ENCODE data around the gene ZNF735. TPM values are rescaled to one million over a fixed set of nuclear protein-coding genes. Genes with fewer than 3 reads are reported as not detected.

Gene ZNF735
- total RNA-seq (2022; extraction: Qiagen RNA extraction) = not detected in 5 replicates

DNA sequence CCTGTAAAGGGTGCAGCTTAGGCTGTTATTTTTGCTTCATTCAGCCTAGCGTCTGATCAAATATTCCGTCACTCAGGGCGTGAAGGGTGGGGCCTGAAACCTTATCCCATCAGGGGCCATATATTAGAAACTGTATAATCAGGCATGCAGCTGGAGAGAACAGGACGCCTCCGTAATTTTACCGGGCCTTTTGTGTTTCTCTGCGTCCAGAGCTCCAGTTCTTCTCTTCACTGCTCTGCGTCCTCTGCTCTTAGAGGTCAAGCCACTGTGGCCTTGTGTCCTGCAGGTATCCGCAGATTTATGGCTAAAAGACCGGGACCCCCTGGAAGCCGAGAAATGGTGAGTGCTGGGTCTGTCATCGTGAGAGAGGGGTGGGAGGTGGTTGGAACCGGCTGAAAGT, at the start of gene ZNF735:
ZNF735 (plus strand) TSS at position 301 of the 400 bp plus-strand sequence; CDS start at position 301, 0 bp downstream.

DNA sequence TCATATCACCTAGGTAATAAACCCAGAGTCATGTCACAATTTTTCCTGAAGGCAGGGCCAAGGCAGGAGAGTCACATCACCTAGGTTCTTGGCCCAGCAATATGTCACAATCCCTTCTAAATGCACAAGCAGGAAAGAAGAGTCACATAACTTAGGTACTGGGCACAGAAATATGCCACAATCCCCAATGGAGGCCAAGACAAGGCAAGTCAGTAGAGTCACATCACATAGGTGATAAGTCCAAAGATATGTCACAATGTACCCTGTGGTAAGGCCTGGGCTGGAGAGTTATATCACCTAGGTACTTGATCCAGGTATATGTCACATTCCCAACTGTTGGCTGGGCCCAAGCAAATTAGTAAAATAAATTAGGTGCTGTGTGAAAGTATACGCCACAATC, 21.2 kb downstream of the ZNF735 start, which contains the start of gene ZNF679:
ZNF679 (plus strand) TSS at position 301 of the 400 bp plus-strand sequence. CDS start 20,644 bp downstream, outside the sequence.

Other genes starting within 250 kb of the ZNF735 start
- not detected in 5 replicates for gene ZNF722, start 208.4 kb upstream of the ZNF735 start, total RNA-seq (2022; extraction: Qiagen RNA extraction)
- not detected in 5 replicates for gene ZNF727, start 161.8 kb upstream of the ZNF735 start, total RNA-seq (2022; extraction: Qiagen RNA extraction)
- not detected in 5 replicates for gene ZNF679, start 21.3 kb downstream of the ZNF735 start, total RNA-seq (2022; extraction: Qiagen RNA extraction)
- gene ZNF736, start 106.8 kb downstream of the ZNF735 start, total RNA-seq (2022; extraction: Qiagen RNA extraction) = not detected in 5 replicates